Measurements from ENCODE around the gene GNB1L. TPM values are rescaled to one million over a fixed set of nuclear protein-coding genes. Genes with fewer than 3 reads are reported as not detected.

Gene GNB1L
- total RNA-seq, 1 donor from 2014 or later, result 13.8 TPM

DNA sequence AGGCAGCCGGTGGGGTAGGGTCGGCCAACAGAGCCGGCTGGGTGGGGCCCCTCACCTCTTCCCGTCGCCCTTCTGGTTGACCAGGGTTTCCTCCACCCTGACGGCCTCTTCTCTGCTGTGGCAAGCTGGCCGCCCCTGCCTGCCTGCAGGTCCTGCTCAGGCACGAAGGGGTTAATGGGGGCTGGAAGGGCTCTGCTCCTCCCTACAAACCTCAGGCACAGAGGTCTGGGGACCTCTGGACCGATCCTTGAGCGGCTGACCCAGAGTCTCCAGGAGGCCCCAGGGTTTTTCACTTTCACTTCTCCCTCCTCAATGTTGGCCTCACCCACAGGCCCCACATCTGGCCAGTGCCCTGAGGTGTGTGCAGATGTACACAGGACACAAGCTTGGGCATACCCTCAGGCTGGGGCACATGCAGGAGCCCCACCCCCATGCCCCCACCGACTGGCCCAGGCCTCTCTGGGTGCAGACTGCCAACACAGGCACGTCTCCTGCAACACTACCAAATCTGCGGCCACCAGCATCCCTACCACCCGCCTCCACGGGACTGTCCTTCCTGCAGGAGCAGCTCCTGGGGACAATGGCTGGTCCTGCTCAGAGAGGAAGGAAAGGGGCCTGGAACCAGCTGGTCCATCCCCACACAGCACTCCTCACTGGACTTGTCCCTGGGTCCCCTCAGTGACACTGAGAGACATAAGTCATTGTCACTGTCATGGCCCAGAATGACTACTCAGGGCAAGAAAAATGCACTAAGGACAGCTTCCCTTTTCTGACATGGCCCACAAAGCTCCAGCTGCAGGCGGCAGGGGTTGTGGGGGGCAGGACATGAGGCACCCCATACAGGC, 97.3 kb downstream of the GNB1L start:
- TF ChIP-seq, protein P1, sequence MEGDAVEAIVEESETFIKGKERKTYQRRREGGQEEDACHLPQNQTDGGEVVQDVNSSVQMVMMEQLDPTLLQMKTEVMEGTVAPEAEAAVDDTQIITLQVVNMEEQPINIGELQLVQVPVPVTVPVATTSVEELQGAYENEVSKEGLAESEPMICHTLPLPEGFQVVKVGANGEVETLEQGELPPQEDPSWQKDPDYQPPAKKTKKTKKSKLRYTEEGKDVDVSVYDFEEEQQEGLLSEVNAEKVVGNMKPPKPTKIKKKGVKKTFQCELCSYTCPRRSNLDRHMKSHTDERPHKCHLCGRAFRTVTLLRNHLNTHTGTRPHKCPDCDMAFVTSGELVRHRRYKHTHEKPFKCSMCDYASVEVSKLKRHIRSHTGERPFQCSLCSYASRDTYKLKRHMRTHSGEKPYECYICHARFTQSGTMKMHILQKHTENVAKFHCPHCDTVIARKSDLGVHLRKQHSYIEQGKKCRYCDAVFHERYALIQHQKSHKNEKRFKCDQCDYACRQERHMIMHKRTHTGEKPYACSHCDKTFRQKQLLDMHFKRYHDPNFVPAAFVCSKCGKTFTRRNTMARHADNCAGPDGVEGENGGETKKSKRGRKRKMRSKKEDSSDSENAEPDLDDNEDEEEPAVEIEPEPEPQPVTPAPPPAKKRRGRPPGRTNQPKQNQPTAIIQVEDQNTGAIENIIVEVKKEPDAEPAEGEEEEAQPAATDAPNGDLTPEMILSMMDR (conservative IDR thresholded peaks at IDR 0.05), result no peak
- no peak for DNase-seq (ENCODE audit: low read depth, low spot score)
- Mint-ChIP-seq H3K27ac (ENCODE audit: unreplicated experiment) (no peak overlapping the region), H3K4me3 (no peak overlapping the region), H3K9me3 (no peaks in the 10 kb centered on the region), H3K4me1 (peaks cover 11% of the 10 kb centered on the region), H3K27me3 (ENCODE audit: low read depth) (peaks cover 87% of the 10 kb centered on the region), H3K36me3 (ENCODE audit: low read depth) (no peaks in the 10 kb centered on the region)

DNA sequence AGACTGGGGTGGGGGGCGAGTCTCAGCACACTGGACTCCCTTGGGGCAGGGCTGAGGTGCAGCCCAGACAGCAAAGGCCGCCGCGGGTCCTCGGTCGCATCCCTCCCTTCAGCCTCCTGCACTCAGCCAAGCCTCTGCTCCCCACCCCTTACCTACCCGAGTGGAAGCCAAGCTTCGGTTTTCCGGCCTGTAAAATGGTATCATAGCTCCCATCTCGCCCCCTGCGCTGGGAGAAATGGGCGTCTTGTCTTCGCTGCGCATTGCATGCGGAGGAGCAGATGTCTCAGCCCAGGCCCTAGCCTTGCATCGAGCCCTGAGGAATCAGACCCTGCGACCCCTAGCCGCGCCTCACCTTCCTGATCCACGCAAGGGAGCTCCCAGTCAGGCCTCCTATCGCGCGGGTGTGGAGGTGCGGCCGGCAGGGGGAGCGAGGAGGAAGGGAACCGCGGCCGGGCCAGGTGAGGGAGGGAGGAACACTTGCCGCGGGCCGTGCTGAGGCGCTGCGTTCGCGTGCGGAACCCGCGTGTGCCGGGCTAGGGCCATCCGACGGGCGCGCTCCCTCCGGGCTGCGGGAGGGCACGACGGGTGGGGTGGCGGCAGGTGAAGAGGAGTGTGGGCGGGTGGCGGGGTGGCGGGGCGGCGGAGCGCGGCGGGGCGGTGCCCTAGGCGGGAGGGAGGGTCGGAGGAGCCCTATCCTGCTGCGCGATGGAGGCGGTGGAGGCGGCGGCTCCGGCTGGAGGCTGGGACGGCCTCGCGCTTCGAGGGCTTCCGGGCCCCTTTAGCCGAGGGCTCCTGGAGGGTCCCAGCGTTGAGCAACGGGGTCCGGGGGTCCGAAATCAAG, 98.2 kb downstream of the GNB1L start:
- Mint-ChIP-seq H3K4me1 (peaks cover 11% of the 10 kb centered on the region), H3K27me3 (ENCODE audit: low read depth) (peaks cover 84% of the 10 kb centered on the region), H3K9me3 (no peaks in the 10 kb centered on the region), H3K4me3 (no peak overlapping the region), H3K27ac (ENCODE audit: unreplicated experiment) (no peak overlapping the region), H3K36me3 (ENCODE audit: low read depth) (no peaks in the 10 kb centered on the region)
- DNase-seq (ENCODE audit: low read depth, low spot score), result no peak
- TF ChIP-seq, protein P1 (conservative IDR thresholded peaks at IDR 0.05), result peak; percentile 64

DNA sequence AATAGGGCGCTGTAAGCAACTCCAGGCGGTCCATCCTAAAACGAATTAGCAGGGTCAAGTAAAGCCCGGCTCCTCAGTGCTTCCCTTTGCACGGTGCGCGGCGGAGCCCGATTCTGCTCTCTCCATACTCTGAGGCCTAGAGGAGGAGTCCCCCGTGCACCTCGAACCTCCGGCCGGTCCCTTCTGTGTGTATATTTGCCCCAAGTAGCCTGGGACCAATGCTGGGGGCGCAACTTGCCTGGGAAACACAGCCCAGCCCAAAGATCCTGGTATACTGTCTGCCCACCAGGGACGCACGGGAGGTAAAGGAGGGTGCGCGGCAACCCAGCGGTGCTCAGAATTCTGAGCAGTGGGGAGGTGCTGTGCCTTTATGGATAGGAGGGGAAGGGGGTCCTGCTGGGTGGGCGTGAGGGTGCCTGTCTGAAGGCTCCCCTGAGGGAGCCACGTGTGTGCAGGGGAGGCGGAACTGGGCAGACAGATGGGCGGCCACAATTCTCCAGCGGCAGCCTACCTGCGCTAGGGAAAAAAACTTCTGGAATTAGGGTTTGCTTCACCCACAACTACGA, 98.9 kb downstream of the GNB1L start:
- TF ChIP-seq, protein P1 (conservative IDR thresholded peaks at IDR 0.05), result no peak
- DNase-seq (ENCODE audit: low read depth, low spot score), result no peak
- Mint-ChIP-seq H3K4me3 (no peak overlapping the region), H3K27me3 (ENCODE audit: low read depth) (peaks cover 83% of the 10 kb centered on the region), H3K9me3 (no peaks in the 10 kb centered on the region), H3K27ac (ENCODE audit: unreplicated experiment) (no peak overlapping the region), H3K36me3 (ENCODE audit: low read depth) (no peaks in the 10 kb centered on the region), H3K4me1 (peaks cover 11% of the 10 kb centered on the region)

DNA sequence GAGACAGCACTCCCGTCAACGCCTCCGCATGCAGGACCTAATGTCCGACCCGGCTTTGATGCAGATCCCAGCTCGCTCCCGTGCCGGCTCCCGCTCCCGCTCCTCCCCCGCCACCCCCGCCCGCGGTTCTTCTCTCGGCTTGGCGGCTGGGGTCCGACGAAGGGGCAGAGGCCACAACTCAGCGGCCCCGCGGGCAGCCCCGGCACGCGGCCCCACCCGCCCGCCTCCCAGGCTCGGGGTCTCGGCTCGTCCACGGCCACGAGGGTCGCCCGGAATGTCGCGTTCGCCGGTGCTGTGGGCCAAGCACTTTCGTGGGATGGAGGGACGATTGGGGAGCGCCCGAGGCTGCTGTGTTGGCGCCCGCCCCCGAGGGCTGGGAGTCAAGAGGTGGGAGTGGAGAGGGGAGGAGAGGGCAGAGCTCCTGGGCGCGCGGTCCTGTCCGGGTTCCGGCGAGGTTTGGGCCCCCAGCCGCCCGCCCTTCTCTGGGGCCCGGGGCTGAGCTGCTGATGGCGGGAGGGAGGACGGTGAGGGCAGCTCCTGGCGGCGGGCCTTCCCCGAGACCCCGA, 99.4 kb downstream of the GNB1L start:
- H3K36me3 Mint-ChIP-seq (ENCODE audit: low read depth), result no peaks in the 10 kb centered on the region
- H3K4me3 Mint-ChIP-seq, result no peak overlapping the region
- no peak for DNase-seq (ENCODE audit: low read depth, low spot score)
- H3K27ac Mint-ChIP-seq (ENCODE audit: unreplicated experiment), result no peak overlapping the region
- TF ChIP-seq, protein P1 (conservative IDR thresholded peaks at IDR 0.05), result no peak
- H3K4me1 Mint-ChIP-seq, result peaks cover 9% of the 10 kb centered on the region
- H3K9me3 Mint-ChIP-seq, result no peaks in the 10 kb centered on the region
- peaks cover 81% of the 10 kb centered on the region for H3K27me3 Mint-ChIP-seq (ENCODE audit: low read depth)

DNA sequence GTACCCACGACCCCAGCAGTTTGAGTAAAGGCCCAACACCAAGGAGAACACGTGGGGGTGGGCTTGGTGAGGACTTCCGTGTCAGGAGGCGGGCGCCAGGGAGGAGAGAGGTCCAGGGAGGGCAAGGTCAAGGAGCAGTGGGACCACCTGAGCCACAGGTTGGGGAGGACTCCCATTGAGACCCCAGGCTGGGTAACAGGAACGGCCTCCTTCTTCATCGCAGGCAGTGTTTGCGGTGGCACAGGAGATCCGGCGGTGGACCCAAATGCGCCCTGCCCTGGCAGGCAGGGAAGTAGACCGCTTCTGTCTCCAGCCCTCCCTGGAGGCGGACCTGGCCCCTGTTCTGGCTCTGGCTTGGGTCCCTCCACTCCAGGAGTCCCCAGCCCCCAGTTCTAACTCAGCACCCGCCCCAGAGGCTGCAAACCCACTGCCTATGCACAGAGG, 100.0 kb downstream of the GNB1L start:
- TF ChIP-seq, protein P1 (conservative IDR thresholded peaks at IDR 0.05), result no peak
- peaks cover 76% of the 10 kb centered on the region for H3K27me3 Mint-ChIP-seq (ENCODE audit: low read depth)
- H3K9me3 Mint-ChIP-seq, result no peaks in the 10 kb centered on the region
- no peaks in the 10 kb centered on the region for H3K36me3 Mint-ChIP-seq (ENCODE audit: low read depth)
- H3K4me3 Mint-ChIP-seq, result no peak overlapping the region
- peaks cover 4% of the 10 kb centered on the region for H3K4me1 Mint-ChIP-seq
- no peak for DNase-seq (ENCODE audit: low read depth, low spot score)
- no peak overlapping the region for H3K27ac Mint-ChIP-seq (ENCODE audit: unreplicated experiment)

Measured in neural crest cell (in vitro differentiated cells).